A673 (cell line): Measurements from ENCODE around the gene SH2D3C.

Experiments
- EZH2 ChIP-seq: fragments of 200-600 bp; sonication (generic); IDR thresholded peaks from 2 replicates; pipeline ENCODE4 v1.6.1; 2017; ENCODE audit warnings: borderline replicate concordance, low read depth, mild to moderate bottlenecking, mixed read lengths, antibody characterized with exemption, low read length; ENCODE audit not compliant: poor library complexity, severe bottlenecking
- TF ChIP-seq, protein P1 (sequence below): fragments of 300-800, 200-600 bp; sonication (generic); conservative IDR thresholded peaks from 2 replicates; pipeline ENCODE4 v1.5.1; 2017; ENCODE audit warnings: low read depth, mild to moderate bottlenecking, antibody characterized with exemption, low read length, moderate library complexity, mixed read lengths

- TF ChIP-seq, protein P1, sequence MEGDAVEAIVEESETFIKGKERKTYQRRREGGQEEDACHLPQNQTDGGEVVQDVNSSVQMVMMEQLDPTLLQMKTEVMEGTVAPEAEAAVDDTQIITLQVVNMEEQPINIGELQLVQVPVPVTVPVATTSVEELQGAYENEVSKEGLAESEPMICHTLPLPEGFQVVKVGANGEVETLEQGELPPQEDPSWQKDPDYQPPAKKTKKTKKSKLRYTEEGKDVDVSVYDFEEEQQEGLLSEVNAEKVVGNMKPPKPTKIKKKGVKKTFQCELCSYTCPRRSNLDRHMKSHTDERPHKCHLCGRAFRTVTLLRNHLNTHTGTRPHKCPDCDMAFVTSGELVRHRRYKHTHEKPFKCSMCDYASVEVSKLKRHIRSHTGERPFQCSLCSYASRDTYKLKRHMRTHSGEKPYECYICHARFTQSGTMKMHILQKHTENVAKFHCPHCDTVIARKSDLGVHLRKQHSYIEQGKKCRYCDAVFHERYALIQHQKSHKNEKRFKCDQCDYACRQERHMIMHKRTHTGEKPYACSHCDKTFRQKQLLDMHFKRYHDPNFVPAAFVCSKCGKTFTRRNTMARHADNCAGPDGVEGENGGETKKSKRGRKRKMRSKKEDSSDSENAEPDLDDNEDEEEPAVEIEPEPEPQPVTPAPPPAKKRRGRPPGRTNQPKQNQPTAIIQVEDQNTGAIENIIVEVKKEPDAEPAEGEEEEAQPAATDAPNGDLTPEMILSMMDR: no peak
- TF ChIP-seq EZH2: no peak
Observed at GRCh38 chr9:127739614-127740330, 38.7 kb downstream of the SH2D3C start.
